Upper lobe of left lung (tissue), 6 donors: Measurements from ENCODE around the gene ADD2. TPM values are rescaled to one million over a fixed set of nuclear protein-coding genes. Genes with fewer than 3 reads are reported as not detected.

ENCODE experiments used
- ATAC-seq, 2 donors: fragments of 200-7000 bp; cut with Tn5 transposase; one replicate each; pipeline ENCODE4 v1.9.1; 2022; ENCODE audit warnings: mild to moderate bottlenecking in 2 of 2, moderate library complexity in 2 of 2; ENCODE audit not compliant: low FRiP score in 2 of 2
- DNase-seq, 2 donors: peaks; one replicate each; pipeline ENCODE4 v3.0.0-alpha.2; 2019 to 2020
- H3K27ac ChIP-seq, 4 donors: fragments of 200-600 bp; sonication (generic); one replicate each; pipeline ENCODE4 v1.5.1; 2016 to 2019
- H3K27me3 ChIP-seq, 4 donors: fragments of 200-600 bp; sonication (generic); one replicate each; pipeline ENCODE4 v1.5.1; 2017 to 2019
- H3K36me3 ChIP-seq, 4 donors: fragments of 200-600 bp; sonication (generic); one replicate each; pipeline ENCODE4 v1.5.1; 2016 to 2019
- H3K4me1 ChIP-seq, 4 donors: fragments of 200-600 bp; sonication (generic); one replicate each; pipeline ENCODE4 v1.5.1; 2018 to 2019
- H3K4me3 ChIP-seq, 4 donors: fragments of 200-600 bp; sonication (generic); one replicate each; pipeline ENCODE4 v1.5.1; 2017 to 2019; ENCODE audit warnings: mild to moderate bottlenecking in 2 of 4, moderate library complexity in 1 of 4
- H3K9me3 ChIP-seq, 4 donors: fragments of 200-600 bp; sonication (generic); one replicate each; pipeline ENCODE4 v1.5.1; 2018 to 2019
- EP300 ChIP-seq, 4 donors: sonication (generic); formaldehyde crosslinking; IDR thresholded peaks; one replicate each; pipeline ENCODE4 v1.5.1; 2017; ENCODE audit warnings: antibody characterized with exemption in 4 of 4, control low read depth in 2 of 4
- POLR2A ChIP-seq, 4 donors: fragments of 450-650 bp; IDR thresholded peaks; one replicate each; pipeline ENCODE4 v1.5.1; 2016 to 2017; ENCODE audit warnings: antibody characterized with exemption in 4 of 4, mild to moderate bottlenecking in 2 of 4
- POLR2AphosphoS5 ChIP-seq, 2 donors: sonication (generic); formaldehyde crosslinking; IDR thresholded peaks; one replicate each; pipeline ENCODE4 v1.5.1; 2017; ENCODE audit warnings: antibody characterized with exemption in 2 of 2
- WGBS, 2 donors: methylation state at CpG; one replicate each; pipeline ENCODE4 v1.1.5; 2017 to 2018; 5-methylcytosine and 5-hydroxymethylcytosine counted together
- total RNA-seq, 6 donors: library from RNA; depleted of rRNA in 4 of 6; stranded (reverse); fragments of >200 nt in 4 of 6; gene quantifications; one replicate each; pipeline versions ENCODE4 v1.1.0 to v1.2.1, GENCODE V29; 2016 to 2021
- TF ChIP-seq, protein P1 (sequence below), 6 experiments: fragments of 450-650 bp in 4 of 6; fragments of 200-600 bp in 2 of 6; sonication (generic) in 2 of 6; IDR thresholded peaks; one replicate each; pipeline ENCODE4 v1.5.1; 2016 to 2019; ENCODE audit warnings: antibody characterized with exemption in 6 of 6
- donor health status: DM: no; HTN: no; CAD: no; lungs with moderate emphysema.
- donor health status: DM: no; HTN: yes; CAD: no; lungs with severe emphysema.

ADD2 gene
- total RNA-seq, 6 donors from 2014 or later: under 0.01 to 3.3 (median 0.50) TPM

DNA sequence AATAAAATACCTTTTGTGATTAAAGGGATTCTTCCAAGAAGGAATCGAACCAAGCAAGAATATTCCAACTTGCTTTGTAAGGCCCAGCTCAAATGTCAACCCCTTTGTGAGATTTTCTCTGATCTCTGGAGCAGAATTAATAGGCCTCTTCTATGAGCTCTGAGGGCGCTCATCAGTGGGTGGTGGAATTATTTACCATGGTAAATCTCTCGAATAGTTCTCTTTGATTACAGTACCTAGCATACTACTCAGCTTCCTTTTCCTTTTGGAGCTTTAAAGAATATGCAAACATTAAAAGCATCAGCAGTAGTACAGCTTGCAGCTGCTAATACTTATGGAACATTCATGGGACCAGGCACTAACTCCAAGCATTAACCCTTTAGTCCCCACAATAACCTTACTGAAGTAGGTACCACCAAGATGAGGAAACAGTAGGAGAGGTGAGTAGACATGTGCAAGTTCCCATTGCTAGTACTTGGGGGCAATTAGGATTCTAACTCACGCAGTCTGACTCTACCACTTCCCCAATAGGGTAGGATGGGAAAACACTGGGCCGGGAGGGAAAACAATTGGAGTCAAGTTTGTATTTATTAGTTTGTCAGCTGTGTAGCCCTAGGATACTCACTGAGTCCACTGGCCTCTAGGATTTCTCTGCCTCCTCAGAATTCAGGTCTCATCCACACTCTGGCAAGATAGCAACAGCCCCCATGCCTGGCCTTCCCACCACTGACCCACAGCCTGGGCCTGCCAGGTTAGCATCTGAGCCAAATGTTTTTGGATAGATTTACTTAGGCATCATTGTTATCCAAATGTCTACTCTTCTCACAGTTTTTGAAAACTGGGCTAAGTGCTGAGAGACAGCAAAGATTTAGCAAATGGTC lies 21.7 kb downstream of the ADD2 start:
- TF ChIP-seq POLR2A (IDR thresholded peaks at IDR 0.05) (no peak), POLR2AphosphoS5 (IDR thresholded peaks at IDR 0.05) (no peak), EP300 (IDR thresholded peaks at IDR 0.05) (no peak)
- TF ChIP-seq, protein P1, sequence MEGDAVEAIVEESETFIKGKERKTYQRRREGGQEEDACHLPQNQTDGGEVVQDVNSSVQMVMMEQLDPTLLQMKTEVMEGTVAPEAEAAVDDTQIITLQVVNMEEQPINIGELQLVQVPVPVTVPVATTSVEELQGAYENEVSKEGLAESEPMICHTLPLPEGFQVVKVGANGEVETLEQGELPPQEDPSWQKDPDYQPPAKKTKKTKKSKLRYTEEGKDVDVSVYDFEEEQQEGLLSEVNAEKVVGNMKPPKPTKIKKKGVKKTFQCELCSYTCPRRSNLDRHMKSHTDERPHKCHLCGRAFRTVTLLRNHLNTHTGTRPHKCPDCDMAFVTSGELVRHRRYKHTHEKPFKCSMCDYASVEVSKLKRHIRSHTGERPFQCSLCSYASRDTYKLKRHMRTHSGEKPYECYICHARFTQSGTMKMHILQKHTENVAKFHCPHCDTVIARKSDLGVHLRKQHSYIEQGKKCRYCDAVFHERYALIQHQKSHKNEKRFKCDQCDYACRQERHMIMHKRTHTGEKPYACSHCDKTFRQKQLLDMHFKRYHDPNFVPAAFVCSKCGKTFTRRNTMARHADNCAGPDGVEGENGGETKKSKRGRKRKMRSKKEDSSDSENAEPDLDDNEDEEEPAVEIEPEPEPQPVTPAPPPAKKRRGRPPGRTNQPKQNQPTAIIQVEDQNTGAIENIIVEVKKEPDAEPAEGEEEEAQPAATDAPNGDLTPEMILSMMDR (IDR thresholded peaks at IDR 0.05): no peak
- Histone ChIP-seq H3K4me1 (no peaks in the 10 kb centered on the region), H3K9me3 (no peaks in the 10 kb centered on the region), H3K27ac (no peak overlapping the region), H3K27me3 (no peaks in the 10 kb centered on the region), H3K36me3 (no peaks in the 10 kb centered on the region), H3K4me3 (no peak overlapping the region)
- ATAC-seq: no peak
- DNase-seq: no peak
- WGBS, 2 donors: 54 to 70% methylated on average over 5 of the region's 5 CpGs

DNA sequence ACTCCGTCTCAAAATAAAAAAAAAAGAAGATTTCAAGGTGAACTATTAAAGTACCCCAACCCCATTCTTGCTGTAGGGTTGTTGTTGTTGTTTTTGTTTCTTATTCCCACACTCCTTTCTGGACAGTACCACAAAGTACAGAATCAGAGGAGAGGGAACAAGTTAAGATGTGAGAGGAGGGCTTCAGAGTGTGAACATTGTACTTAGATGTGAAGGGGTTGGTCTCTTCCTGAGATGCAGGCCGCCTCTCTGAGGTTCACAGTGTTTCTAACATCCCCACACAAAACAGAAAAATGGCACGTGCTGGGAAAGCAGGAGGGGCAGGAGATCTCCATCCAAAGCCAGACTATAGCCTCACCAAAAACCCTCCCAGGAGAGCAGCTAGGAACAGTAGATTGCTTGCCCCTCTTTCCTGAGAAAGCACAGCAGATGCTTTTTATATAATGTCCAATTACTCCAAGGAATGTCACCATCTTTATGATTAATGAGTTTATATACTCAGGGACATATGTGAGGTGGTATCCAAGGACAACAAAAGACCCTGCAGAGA lies 22.6 kb downstream of the ADD2 start:
- TF ChIP-seq POLR2AphosphoS5 (IDR thresholded peaks at IDR 0.05) (no peak), POLR2A (IDR thresholded peaks at IDR 0.05) (no peak), EP300 (IDR thresholded peaks at IDR 0.05) (no peak)
- TF ChIP-seq, protein P1 (IDR thresholded peaks at IDR 0.05): no peak
- H3K27ac ChIP-seq: no peak overlapping the region
- ATAC-seq (no peak), DNase-seq (no peak)
- H3K9me3 ChIP-seq: no peaks in the 10 kb centered on the region
- no peaks in the 10 kb centered on the region for H3K4me1 ChIP-seq
- H3K4me3 ChIP-seq: no peak overlapping the region
- H3K27me3 ChIP-seq: no peaks in the 10 kb centered on the region
- WGBS, 2 donors: 76 to 83% methylated on average over 3 of the region's 3 CpGs
- H3K36me3 ChIP-seq: no peaks in the 10 kb centered on the region

DNA sequence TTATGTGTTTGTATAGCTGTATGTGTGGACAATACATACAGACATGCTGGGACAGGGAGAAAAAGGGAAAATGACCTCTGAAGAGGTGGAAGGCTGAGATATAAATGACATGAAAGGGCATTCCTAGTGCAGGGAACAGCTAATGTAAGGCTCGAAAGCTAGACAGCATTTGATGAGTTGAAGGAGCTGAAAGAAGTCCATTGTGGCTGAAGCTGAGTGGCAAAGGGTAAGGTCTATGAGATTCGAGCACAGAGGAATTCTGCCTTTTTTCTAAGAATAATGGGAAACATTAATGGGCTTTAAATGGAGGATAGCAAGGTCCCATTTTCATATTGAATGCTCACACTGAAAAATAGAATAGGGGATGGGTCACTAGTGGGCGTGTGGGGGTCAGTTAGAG lies 23.6 kb downstream of the ADD2 start:
- Histone ChIP-seq H3K4me1 (no peaks in the 10 kb centered on the region), H3K4me3 (no peak overlapping the region), H3K9me3 (no peaks in the 10 kb centered on the region), H3K36me3 (no peaks in the 10 kb centered on the region), H3K27me3 (no peaks in the 10 kb centered on the region), H3K27ac (no peak overlapping the region)
- 74 to 90% methylated on average over 3 of the region's 3 CpGs for WGBS, 2 donors
- DNase-seq (no peak), ATAC-seq (no peak)
- TF ChIP-seq POLR2A (IDR thresholded peaks at IDR 0.05): no peak
- TF ChIP-seq EP300 (IDR thresholded peaks at IDR 0.05): no peak
- TF ChIP-seq, protein P1 (IDR thresholded peaks at IDR 0.05): no peak
- no peak for TF ChIP-seq POLR2AphosphoS5 (IDR thresholded peaks at IDR 0.05)

DNA sequence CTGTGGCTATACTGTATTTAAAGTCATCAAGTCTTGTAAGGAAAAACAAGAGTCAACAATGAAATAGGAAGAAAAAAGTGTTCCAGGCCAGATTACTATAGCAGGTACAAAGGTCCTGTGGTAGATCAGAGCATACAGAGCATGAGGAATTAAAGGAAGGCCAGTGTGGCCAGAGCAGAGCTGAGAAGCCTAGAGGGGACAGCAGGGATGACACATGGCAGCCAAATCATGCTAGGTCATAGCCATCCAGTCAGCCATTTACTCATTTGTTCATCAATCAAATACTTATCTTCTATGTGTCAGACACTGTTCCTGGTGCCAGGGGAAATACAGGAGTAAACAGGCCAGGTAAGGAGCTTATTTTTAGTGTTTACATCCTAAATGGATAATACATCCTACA lies 24.3 kb downstream of the ADD2 start:
- Histone ChIP-seq H3K36me3 (no peaks in the 10 kb centered on the region), H3K4me1 (no peaks in the 10 kb centered on the region), H3K9me3 (no peaks in the 10 kb centered on the region), H3K4me3 (no peak overlapping the region), H3K27ac (no peak overlapping the region), H3K27me3 (no peaks in the 10 kb centered on the region)
- DNase-seq: no peak
- ATAC-seq: no peak
- no peak for TF ChIP-seq POLR2A (IDR thresholded peaks at IDR 0.05)
- TF ChIP-seq, protein P1 (IDR thresholded peaks at IDR 0.05): no peak
- TF ChIP-seq EP300 (IDR thresholded peaks at IDR 0.05): no peak
- no peak for TF ChIP-seq POLR2AphosphoS5 (IDR thresholded peaks at IDR 0.05)
